Neural cell (in vitro differentiated cells): ENCODE data around the gene MYO10. TPM values are rescaled to one million over a fixed set of nuclear protein-coding genes. Genes with fewer than 3 reads are reported as not detected.

Source experiments
- H2AFZ ChIP-seq: fragments of 200-600, 300-800 bp; sonication (generic), shearing (Covaris generic); 2 replicates; pipeline ENCODE4 v1.6.0; 2014; ENCODE audit warnings: low read depth, mild to moderate bottlenecking, antibody characterized with exemption, low read length, moderate library complexity
- H3F3A ChIP-seq: fragments of 200-600 bp; shearing (Covaris generic); 2 replicates; pipeline ENCODE4 v1.6.1; 2016; ENCODE audit warnings: mild to moderate bottlenecking, moderate library complexity, mixed read lengths, antibody characterized with exemption, low read length; ENCODE audit not compliant: insufficient read depth, poor library complexity, severe bottlenecking
- H3K27ac ChIP-seq: fragments of 200-600, 300-800 bp; sonication (generic), shearing (Covaris generic); 2 replicates; pipeline ENCODE4 v1.5.1; 2014; ENCODE audit warnings: mild to moderate bottlenecking, low read length, moderate library complexity
- H3K27me3 ChIP-seq: fragments of 300-800, 200-600 bp; sonication (generic), shearing (Covaris generic); 2 replicates; pipeline ENCODE4 v1.6.0; 2014; ENCODE audit warnings: mild to moderate bottlenecking, low read depth, low read length, moderate library complexity; ENCODE audit not compliant: insufficient read depth
- H3K36me3 ChIP-seq: fragments of 300-800, 200-600 bp; sonication (generic), shearing (Covaris generic); 2 replicates; pipeline ENCODE4 v1.5.1; 2014; ENCODE audit warnings: mild to moderate bottlenecking, antibody characterized with exemption, low read length, moderate library complexity; ENCODE audit not compliant: insufficient read depth
- H3K4me2 ChIP-seq: fragments of 300-800, 200-600 bp; sonication (generic), shearing (Covaris generic); 2 replicates; pipeline ENCODE4 v1.6.0; 2014; ENCODE audit warnings: mild to moderate bottlenecking, low read length
- H3K4me3 ChIP-seq: fragments of 300-800, 200-600 bp; sonication (generic), shearing (Covaris generic); 2 replicates; pipeline ENCODE4 v1.5.1; 2014; ENCODE audit warnings: mild to moderate bottlenecking, low read length, moderate library complexity
- H3K79me2 ChIP-seq: fragments of 200-600 bp; shearing (Covaris generic); replicated peaks from 2 replicates; pipeline ENCODE4 v1.6.0; 2014; ENCODE audit warnings: mild to moderate bottlenecking, low read length, moderate library complexity; ENCODE audit not compliant: insufficient read depth
- H3K9ac ChIP-seq: fragments of 300-800, 200-600 bp; sonication (generic), shearing (Covaris generic); 2 replicates; pipeline ENCODE4 v1.6.1; 2016; ENCODE audit warnings: mild to moderate bottlenecking, low read length, mixed read lengths
- H3K9me2 ChIP-seq: fragments of 200-600 bp; shearing (Covaris generic); 2 replicates; pipeline ENCODE4 v1.6.1; 2016; ENCODE audit warnings: mild to moderate bottlenecking, low read length, mixed read lengths; ENCODE audit not compliant: insufficient read depth
- H3K9me3 ChIP-seq: fragments of 200-600, 300-800 bp; sonication (generic), shearing (Covaris generic); 2 replicates; pipeline ENCODE4 v1.6.1; 2016; ENCODE audit warnings: mild to moderate bottlenecking, mixed run types, low read length, moderate library complexity, mixed read lengths
- H4K20me1 ChIP-seq: fragments of 200-600 bp; shearing (Covaris generic); 2 replicates; pipeline ENCODE4 v1.6.1; 2016; ENCODE audit warnings: mild to moderate bottlenecking, mixed run types; ENCODE audit not compliant: insufficient read depth
- CTCF ChIP-seq: fragments of 450-650 bp; IDR thresholded peaks from 2 replicates; pipeline ENCODE4 v1.5.1; 2014; ENCODE audit warnings: antibody characterized with exemption, mild to moderate bottlenecking, moderate library complexity; ENCODE audit not compliant: poor library complexity, severe bottlenecking
- EP300 ChIP-seq: fragments of 450-650 bp; conservative IDR thresholded peaks from 2 replicates; pipeline ENCODE4 v1.6.1; 2014; ENCODE audit warnings: antibody characterized with exemption, mild to moderate bottlenecking, moderate library complexity; ENCODE audit not compliant: poor library complexity, severe bottlenecking
- EZH2 ChIP-seq: fragments of 200-600, 300-800 bp; shearing (Covaris generic), sonication (generic); IDR thresholded peaks from 2 replicates; pipeline ENCODE4 v1.6.1; 2014; ENCODE audit warnings: antibody characterized with exemption, low read length, borderline replicate concordance, mild to moderate bottlenecking; ENCODE audit not compliant: insufficient read depth, poor library complexity, severe bottlenecking
- MXI1 ChIP-seq: fragments of 450-650 bp; conservative IDR thresholded peaks from 2 replicates; pipeline ENCODE4 v1.6.1; 2014; ENCODE audit warnings: antibody characterized with exemption, mild to moderate bottlenecking; ENCODE audit not compliant: poor library complexity, severe bottlenecking
- POLR2AphosphoS5 ChIP-seq: IDR thresholded peaks from 2 replicates; pipeline ENCODE4 v1.6.1; 2012
- RAD21 ChIP-seq: fragments of 450-650 bp; conservative IDR thresholded peaks from 2 replicates; pipeline ENCODE4 v1.6.1; 2014; ENCODE audit warnings: antibody characterized with exemption, mild to moderate bottlenecking, moderate library complexity
- REST ChIP-seq: IDR thresholded peaks from 2 replicates; pipeline ENCODE4 v1.6.1; 2012; ENCODE audit warnings: borderline replicate concordance
- SMC3 ChIP-seq: fragments of 450-650 bp; conservative IDR thresholded peaks from 2 replicates; pipeline ENCODE4 v1.6.1; 2014; ENCODE audit warnings: antibody characterized with exemption, mild to moderate bottlenecking, moderate library complexity; ENCODE audit not compliant: poor library complexity
- TAF1 ChIP-seq: IDR thresholded peaks from 2 replicates; pipeline ENCODE4 v1.6.1; 2012; ENCODE audit warnings: low read depth
- polyA plus RNA-seq: library from polyadenylated mRNA; depleted of rRNA; stranded (reverse); fragments of >200 nt; gene quantifications from 2 replicates; pipeline ENCODE4 v1.2.3, GENCODE V29; 2014

The MYO10 gene
- polyA plus RNA-seq, 1 donor from 2014 or later: 3.2 TPM

- Histone ChIP-seq H3K79me2 (no peaks in the 10 kb centered on the region), H3K27me3 (no peaks in the 10 kb centered on the region), H3F3A (no peaks in the 10 kb centered on the region), H3K9me2 (no peaks in the 10 kb centered on the region), H2AFZ (no peak overlapping the region), H3K27ac (no peak overlapping the region), H3K4me3 (no peak overlapping the region), H4K20me1 (no peaks in the 10 kb centered on the region), H3K4me2 (no peak overlapping the region), H3K9ac (no peak overlapping the region), H3K36me3 (no peaks in the 10 kb centered on the region), H3K9me3 (no peaks in the 10 kb centered on the region)
- TF ChIP-seq RAD21 (no peak), CTCF (no peak), MXI1 (no peak), EP300 (no peak), POLR2AphosphoS5 (no peak), SMC3 (no peak), REST (no peak), EZH2 (no peak), TAF1 (no peak)
Observed at GRCh38 chr5:16881251-16881650, 54.8 kb downstream of the MYO10 start.

- no peaks in the 10 kb centered on the region for H3K9me2 ChIP-seq
- no peak for TF ChIP-seq SMC3
- no peak overlapping the region for H3K4me2 ChIP-seq
- no peaks in the 10 kb centered on the region for H3K79me2 ChIP-seq
- no peak overlapping the region for H2AFZ ChIP-seq
- H3K27ac ChIP-seq: no peak overlapping the region
- H3K27me3 ChIP-seq: no peaks in the 10 kb centered on the region
- no peak overlapping the region for H3K9ac ChIP-seq
- H3K9me3 ChIP-seq: no peaks in the 10 kb centered on the region
- no peaks in the 10 kb centered on the region for H4K20me1 ChIP-seq
- H3F3A ChIP-seq: no peaks in the 10 kb centered on the region
- no peaks in the 10 kb centered on the region for H3K36me3 ChIP-seq
- no peak overlapping the region for H3K4me3 ChIP-seq
Observed at GRCh38 chr5:16880547-16880946, 55.5 kb downstream of the MYO10 start.

GRCh38 chr5:16879650-16880049 is 56.4 kb downstream of the MYO10 start:
- H3K27ac ChIP-seq: no peak overlapping the region
- H3F3A ChIP-seq: no peaks in the 10 kb centered on the region
- no peaks in the 10 kb centered on the region for H3K9me2 ChIP-seq
- H2AFZ ChIP-seq: no peak overlapping the region
- H3K27me3 ChIP-seq: no peaks in the 10 kb centered on the region
- no peaks in the 10 kb centered on the region for H3K79me2 ChIP-seq
- H3K4me3 ChIP-seq: no peak overlapping the region
- no peaks in the 10 kb centered on the region for H3K9me3 ChIP-seq
- no peak for TF ChIP-seq SMC3
- no peak for TF ChIP-seq RAD21
- TF ChIP-seq EP300: no peak
- no peak for TF ChIP-seq REST
- H4K20me1 ChIP-seq: no peaks in the 10 kb centered on the region
- no peak overlapping the region for H3K4me2 ChIP-seq
- H3K9ac ChIP-seq: no peak overlapping the region
- no peaks in the 10 kb centered on the region for H3K36me3 ChIP-seq
